Measurements from ENCODE around the gene RPS25. TPM values are rescaled to one million over a fixed set of nuclear protein-coding genes. Genes with fewer than 3 reads are reported as not detected.

RPS25 gene
- total and polyA plus RNA-seq, 4 donors: 483 to 2,643 (median 958) TPM

DNA sequence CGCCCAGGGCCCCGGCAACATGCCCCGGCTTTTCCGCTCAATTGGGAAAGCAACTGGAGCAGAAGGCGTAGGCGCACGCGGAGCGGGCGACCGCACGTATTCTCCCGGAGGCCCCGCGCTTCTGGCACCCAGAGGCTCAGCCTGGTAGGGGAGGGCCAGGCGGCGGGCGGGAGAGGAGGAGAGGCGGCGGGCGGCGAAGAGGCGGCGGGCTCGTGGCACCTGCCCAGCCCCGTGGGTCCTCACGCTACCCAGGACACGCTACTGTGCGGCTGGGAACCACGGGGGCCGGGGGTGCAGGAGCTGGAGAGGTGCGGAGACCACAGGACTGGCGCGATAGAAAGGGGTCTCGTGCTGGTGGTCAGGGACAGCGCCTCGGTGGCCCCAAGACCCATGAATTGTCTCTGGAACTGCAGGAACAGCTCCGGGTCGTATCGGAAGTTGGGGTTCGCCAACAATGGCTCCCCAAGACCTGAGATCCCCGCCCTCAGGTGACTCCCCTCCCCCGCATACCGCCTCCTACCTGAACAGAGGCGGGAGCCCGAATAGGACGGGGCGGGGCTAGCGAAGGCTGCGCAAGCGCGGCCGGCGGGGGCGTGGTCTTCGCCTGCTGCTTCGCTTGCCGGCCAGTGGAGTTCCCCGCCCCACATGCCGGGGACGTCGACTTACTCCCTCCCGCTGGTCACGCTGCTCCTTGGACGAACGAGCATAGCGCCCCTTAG is 12.3 kb upstream of the RPS25 start, which contains the start of gene SLC37A4:
Gene SLC37A4 (minus strand): TSS at position 549 of the 719 bp plus-strand sequence.
- peak; percentile 97 for ATAC-seq (ENCODE audit: insufficient read depth, low FRiP score)
- Histone ChIP-seq H3K27ac (ENCODE audit: low read depth in 1 of 2, low read length in 1 of 2) (peak within 1 kb of the TSS; percentile 26 to 93), H3K4me1 (ENCODE audit: control insufficient read depth in 5 of 5, insufficient read depth in 5 of 5, low read length in 5 of 5) (peaks cover 0 to 15% (median 6%) of the 10 kb centered on the region in 5 donors), H3K27me3 (ENCODE audit: control insufficient read depth in 3 of 3, insufficient read depth in 3 of 3, low read length in 2 of 3) (no peaks in the 10 kb centered on the region), H3K9me3 (ENCODE audit: control insufficient read depth in 4 of 4, insufficient read depth in 3 of 4, low read length in 3 of 4) (no peaks in the 10 kb centered on the region), H3K9ac (ENCODE audit: insufficient read depth in 1 of 2, low read length in 2 of 2) (peak within 1 kb of the TSS; percentile 2 to 14), H3K36me3 (ENCODE audit: control insufficient read depth in 4 of 4, insufficient read depth in 4 of 4, low read length in 4 of 4) (peaks cover 0 to 5% (median 3%) of the 10 kb centered on the region in 4 donors), H3K4me3 (peak within 1 kb of the TSS; percentile 76)
- 0% methylated on average over 63 to 67 of the region's 67 CpGs for WGBS, 2 donors
- TF ChIP-seq, protein P1, sequence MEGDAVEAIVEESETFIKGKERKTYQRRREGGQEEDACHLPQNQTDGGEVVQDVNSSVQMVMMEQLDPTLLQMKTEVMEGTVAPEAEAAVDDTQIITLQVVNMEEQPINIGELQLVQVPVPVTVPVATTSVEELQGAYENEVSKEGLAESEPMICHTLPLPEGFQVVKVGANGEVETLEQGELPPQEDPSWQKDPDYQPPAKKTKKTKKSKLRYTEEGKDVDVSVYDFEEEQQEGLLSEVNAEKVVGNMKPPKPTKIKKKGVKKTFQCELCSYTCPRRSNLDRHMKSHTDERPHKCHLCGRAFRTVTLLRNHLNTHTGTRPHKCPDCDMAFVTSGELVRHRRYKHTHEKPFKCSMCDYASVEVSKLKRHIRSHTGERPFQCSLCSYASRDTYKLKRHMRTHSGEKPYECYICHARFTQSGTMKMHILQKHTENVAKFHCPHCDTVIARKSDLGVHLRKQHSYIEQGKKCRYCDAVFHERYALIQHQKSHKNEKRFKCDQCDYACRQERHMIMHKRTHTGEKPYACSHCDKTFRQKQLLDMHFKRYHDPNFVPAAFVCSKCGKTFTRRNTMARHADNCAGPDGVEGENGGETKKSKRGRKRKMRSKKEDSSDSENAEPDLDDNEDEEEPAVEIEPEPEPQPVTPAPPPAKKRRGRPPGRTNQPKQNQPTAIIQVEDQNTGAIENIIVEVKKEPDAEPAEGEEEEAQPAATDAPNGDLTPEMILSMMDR (IDR thresholded peaks at IDR 0.05; ENCODE audit: control extremely low read depth, extremely low read depth): peak; percentile 93
- peak; percentile 95 to 97 (median 96) for DNase-seq

DNA sequence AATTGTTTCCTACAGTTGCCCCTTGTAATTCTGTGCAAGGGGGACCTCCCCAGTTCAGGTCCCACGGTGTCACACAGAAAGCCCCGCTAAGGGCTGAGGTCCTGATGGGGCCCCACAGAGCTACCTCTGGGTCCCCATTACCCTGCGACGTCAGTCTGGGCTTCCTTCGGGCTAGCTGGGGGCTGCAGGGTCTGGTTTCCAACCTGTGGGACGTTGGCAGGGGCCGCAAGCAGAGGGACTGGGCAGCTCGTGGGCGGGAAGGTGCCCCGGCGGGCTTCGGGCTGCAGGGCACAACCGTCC is 11.8 kb upstream of the RPS25 start:
- Histone ChIP-seq H3K36me3 (ENCODE audit: control insufficient read depth in 4 of 4, insufficient read depth in 4 of 4, low read length in 4 of 4) (peaks cover 0 to 8% (median 6%) of the 10 kb centered on the region in 4 donors), H3K27me3 (ENCODE audit: control insufficient read depth in 3 of 3, insufficient read depth in 3 of 3, low read length in 2 of 3) (no peaks in the 10 kb centered on the region), H3K9me3 (ENCODE audit: control insufficient read depth in 4 of 4, insufficient read depth in 3 of 4, low read length in 3 of 4) (no peaks in the 10 kb centered on the region), H3K9ac (ENCODE audit: insufficient read depth in 1 of 2, low read length in 2 of 2) (peak overlapping the region in 1 of 2 donors; percentile 2), H3K4me1 (ENCODE audit: control insufficient read depth in 5 of 5, insufficient read depth in 5 of 5, low read length in 5 of 5) (peaks cover 0 to 15% (median 8%) of the 10 kb centered on the region in 5 donors), H3K27ac (ENCODE audit: low read depth in 1 of 2, low read length in 1 of 2) (peak overlapping the region in 1 of 2 donors; percentile 93), H3K4me3 (peak overlapping the region; percentile 76)
- DNase-seq (no peak), ATAC-seq (ENCODE audit: insufficient read depth, low FRiP score) (no peak)
- WGBS, 2 donors: 3 to 4% methylated on average over 13 of the region's 13 CpGs
- TF ChIP-seq, protein P1 (IDR thresholded peaks at IDR 0.05; ENCODE audit: control extremely low read depth, extremely low read depth): no peak

DNA sequence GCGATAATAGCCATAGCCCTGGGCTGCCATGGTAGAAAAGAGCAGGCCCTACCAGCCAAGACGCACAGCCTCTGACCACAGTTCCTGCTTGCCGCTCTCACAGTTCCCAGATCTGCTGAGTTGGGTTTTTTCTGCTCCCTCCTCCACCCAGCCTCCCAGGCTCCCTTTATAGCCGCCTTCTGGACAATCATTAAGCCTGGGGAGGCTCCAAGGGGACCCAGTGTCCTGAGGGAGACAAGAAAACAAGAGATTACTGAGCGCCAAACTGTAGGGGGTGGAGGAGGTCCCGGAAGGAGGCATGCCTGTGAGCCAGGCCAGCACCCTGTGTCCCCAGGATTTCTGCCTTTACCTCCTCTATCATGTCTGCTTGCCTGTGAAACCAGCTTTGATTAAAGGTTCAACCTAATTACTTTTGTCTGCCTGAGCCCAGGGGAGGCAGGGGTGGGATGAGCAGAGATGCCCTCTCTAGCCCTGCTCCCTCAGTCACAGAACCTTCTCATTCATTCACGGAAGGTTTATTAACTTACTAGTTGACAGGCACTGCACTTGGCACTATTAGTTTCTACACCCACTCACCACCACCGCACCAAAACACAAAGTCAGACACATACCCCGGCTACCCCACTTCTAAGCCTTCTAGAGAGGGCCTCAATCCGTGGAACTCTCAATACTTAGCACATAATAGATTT is 11.3 kb upstream of the RPS25 start:
- TF ChIP-seq, protein P1 (IDR thresholded peaks at IDR 0.05; ENCODE audit: control extremely low read depth, extremely low read depth): no peak
- Histone ChIP-seq H3K9me3 (ENCODE audit: control insufficient read depth in 4 of 4, insufficient read depth in 3 of 4, low read length in 3 of 4) (no peaks in the 10 kb centered on the region), H3K36me3 (ENCODE audit: control insufficient read depth in 4 of 4, insufficient read depth in 4 of 4, low read length in 4 of 4) (peaks cover 0 to 12% (median 7%) of the 10 kb centered on the region in 4 donors), H3K4me3 (no peak overlapping the region), H3K27me3 (ENCODE audit: control insufficient read depth in 3 of 3, insufficient read depth in 3 of 3, low read length in 2 of 3) (no peaks in the 10 kb centered on the region), H3K4me1 (ENCODE audit: control insufficient read depth in 5 of 5, insufficient read depth in 5 of 5, low read length in 5 of 5) (peaks cover 0 to 17% (median 9%) of the 10 kb centered on the region in 5 donors), H3K27ac (ENCODE audit: low read depth in 1 of 2, low read length in 1 of 2) (peak overlapping the region in 1 of 2 donors; percentile 1), H3K9ac (ENCODE audit: insufficient read depth in 1 of 2, low read length in 2 of 2) (no peak overlapping the region)
- ATAC-seq (ENCODE audit: insufficient read depth, low FRiP score) (no peak), DNase-seq (peak in 2 of 3 donors; percentile 12 to 36)
- WGBS, 2 donors: 56 to 60% methylated on average over 10 of the region's 10 CpGs
